ENCODE results near the gene ADGRG6.

DNA sequence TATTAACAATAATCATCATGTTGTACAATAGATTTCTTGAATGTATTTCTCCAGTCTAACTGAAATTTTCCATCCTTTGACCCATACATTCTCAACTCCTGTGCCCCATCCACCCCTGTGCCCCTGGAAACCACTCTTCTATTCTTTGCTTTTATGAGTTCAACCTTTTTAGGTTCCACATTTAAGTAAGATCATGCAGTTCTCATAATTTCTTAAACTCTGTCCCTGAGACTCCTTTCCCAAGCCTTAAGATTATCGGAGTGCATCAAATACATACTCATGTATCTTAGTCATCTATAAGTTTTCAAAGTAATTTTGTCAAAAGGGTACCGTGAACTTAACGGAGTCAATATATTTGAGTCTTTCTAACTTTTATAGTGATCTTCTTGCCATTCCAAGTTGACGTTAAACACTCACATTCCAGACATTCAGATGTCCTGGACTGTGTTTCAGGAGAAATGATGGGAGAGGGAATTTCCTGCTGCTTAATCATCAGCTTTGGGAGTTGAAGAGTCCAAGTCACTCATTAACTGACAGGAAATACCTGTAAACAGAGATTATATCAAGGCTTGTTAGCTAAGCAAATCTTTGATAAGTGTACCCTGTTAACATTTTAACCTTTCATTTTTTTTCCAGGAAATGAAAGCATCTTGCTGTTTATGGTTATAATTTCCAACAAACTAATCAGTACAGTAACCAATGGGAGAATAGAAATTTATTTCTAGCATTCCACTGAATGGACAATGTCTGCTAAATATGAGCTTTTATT is 73.3 kb downstream of the ADGRG6 start:
- no peak for TF ChIP-seq EZH2 (IDR thresholded peaks at IDR 0.05; ENCODE audit: borderline replicate concordance, insufficient read depth, low read depth, low read length, poor library complexity, severe bottlenecking)
- TF ChIP-seq, protein P1, sequence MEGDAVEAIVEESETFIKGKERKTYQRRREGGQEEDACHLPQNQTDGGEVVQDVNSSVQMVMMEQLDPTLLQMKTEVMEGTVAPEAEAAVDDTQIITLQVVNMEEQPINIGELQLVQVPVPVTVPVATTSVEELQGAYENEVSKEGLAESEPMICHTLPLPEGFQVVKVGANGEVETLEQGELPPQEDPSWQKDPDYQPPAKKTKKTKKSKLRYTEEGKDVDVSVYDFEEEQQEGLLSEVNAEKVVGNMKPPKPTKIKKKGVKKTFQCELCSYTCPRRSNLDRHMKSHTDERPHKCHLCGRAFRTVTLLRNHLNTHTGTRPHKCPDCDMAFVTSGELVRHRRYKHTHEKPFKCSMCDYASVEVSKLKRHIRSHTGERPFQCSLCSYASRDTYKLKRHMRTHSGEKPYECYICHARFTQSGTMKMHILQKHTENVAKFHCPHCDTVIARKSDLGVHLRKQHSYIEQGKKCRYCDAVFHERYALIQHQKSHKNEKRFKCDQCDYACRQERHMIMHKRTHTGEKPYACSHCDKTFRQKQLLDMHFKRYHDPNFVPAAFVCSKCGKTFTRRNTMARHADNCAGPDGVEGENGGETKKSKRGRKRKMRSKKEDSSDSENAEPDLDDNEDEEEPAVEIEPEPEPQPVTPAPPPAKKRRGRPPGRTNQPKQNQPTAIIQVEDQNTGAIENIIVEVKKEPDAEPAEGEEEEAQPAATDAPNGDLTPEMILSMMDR (IDR thresholded peaks at IDR 0.05) = no peak

Data from B cell (primary cell).